Heart left ventricle (tissue), 16 donors: ENCODE measurements around the gene TBC1D5. TPM values are rescaled to one million over a fixed set of nuclear protein-coding genes. Genes with fewer than 3 reads are reported as not detected.

Source experiments
- ATAC-seq, 4 donors: fragments of 200-7000 bp; cut with Tn5 transposase; one replicate each; pipeline ENCODE4 v1.9.1; 2020 to 2022; ENCODE audit warnings: moderate library complexity in 4 of 4, mild to moderate bottlenecking in 3 of 4, moderate number of reproducible peaks in 1 of 4
- DNase-seq, 5 donors: peaks; one replicate each; pipeline ENCODE4 v3.0.0-alpha.2; 2020
- H3K27ac ChIP-seq, 12 donors: fragments of 200-600 bp; sonication (generic) in 4 of 12; one replicate each; pipeline versions ENCODE4 v1.5.0 to v1.8.0; 2016 to 2022; ENCODE audit warnings: mild to moderate bottlenecking in 2 of 12
- H3K27me3 ChIP-seq, 9 donors: fragments of 200-600 bp; sonication (generic) in 2 of 9; one replicate each; pipeline versions ENCODE4 v1.5.1 to v1.8.0; 2016 to 2022; ENCODE audit warnings: mild to moderate bottlenecking in 3 of 9
- H3K36me3 ChIP-seq, 9 donors: fragments of 200-600 bp; sonication (generic) in 2 of 9; one replicate each; pipeline versions ENCODE4 v1.5.0 to v1.8.0; 2018 to 2022; ENCODE audit warnings: mild to moderate bottlenecking in 2 of 9
- H3K4me1 ChIP-seq, 12 donors: fragments of 200-600 bp; sonication (generic) in 4 of 12; one replicate each; pipeline versions ENCODE4 v1.5.0 to v1.8.0; 2016 to 2022; ENCODE audit warnings: mild to moderate bottlenecking in 3 of 12
- H3K4me3 ChIP-seq, 12 donors: fragments of 200-600 bp; sonication (generic) in 4 of 12; one replicate each; pipeline versions ENCODE4 v1.5.0 to v1.8.0; 2017 to 2022; ENCODE audit warnings: mild to moderate bottlenecking in 9 of 12, moderate library complexity in 4 of 12
- H3K9me3 ChIP-seq, 12 donors: fragments of 200-600 bp; sonication (generic) in 4 of 12; one replicate each; pipeline versions ENCODE4 v1.5.0 to v1.8.0; 2016 to 2022; ENCODE audit warnings: mild to moderate bottlenecking in 1 of 12
- POLR2A ChIP-seq, 2 donors: fragments of 450-650 bp; IDR thresholded peaks; one replicate each; pipeline ENCODE4 v1.6.1; 2017; ENCODE audit warnings: antibody characterized with exemption in 2 of 2, mild to moderate bottlenecking in 2 of 2, moderate library complexity in 2 of 2
- WGBS, 4 donors: extraction: QIAGEN DNeasy Blood & Tissue Kit in 2 of 4; methylation state at CpG; one replicate each; pipeline versions ENCODE4 v1.1.5 to v1.1.7; 2013 to 2018; 5-methylcytosine and 5-hydroxymethylcytosine counted together
- intact Hi-C, 10 donors: fragments of 100-400 bp; cut with DNase I; formaldehyde crosslinking; loops; one replicate each; pipeline versions ENCODE4 v1.11.1 to v1.14.2; 2022
- polyA plus RNA-seq, 2 donors: library from polyadenylated mRNA; stranded (reverse); fragments of 200-250 nt; gene quantifications; one replicate each; pipeline ENCODE4 v1.2.3, GENCODE V29; 2013
- total RNA-seq, 9 donors: library from RNA; depleted of rRNA in 2 of 9; stranded (reverse); fragments of >200 nt in 2 of 9; fragmentation: NEBNext Ultra II Directional in 3 of 9; extraction: Animal tissue kit (Norgen Biotek cat#: 25700) in 3 of 9; gene quantifications; one replicate each; pipeline versions ENCODE4 v1.1.0 to v1.2.4, GENCODE V29; 2016 to 2023
- TF ChIP-seq, protein P1 (sequence below), 12 donors: fragments of 200-600 bp; sonication (generic) in 4 of 12; IDR thresholded peaks; one replicate each; pipeline versions ENCODE4 v1.5.0 to v1.8.0; 2018 to 2022; ENCODE audit warnings: antibody characterized with exemption in 12 of 12, mild to moderate bottlenecking in 5 of 12
- donor health status: ischemic (EF 13 %, LVEDD 7.1; RV severe dilation, severe dysfunction).
- donor health status: healthy with polysubstance abuse.
- donor health status: DM: no; HTN: yes; CAD: no.
- donor health status: DM: no; HTN: no; CAD: no.
- donor health status: ischemic (EF 25% LVEDD 6.9; RV normal size, moderate dysfunction).
- donor health status: ischemic (EF 25% LVEDD 5.7; RV mildly dilated, moderate dysfunction).
- donor health status: healthy.
- donor health status: DM: yes; HTN: yes; CAD: no.
- donor health status: ischemic (EF 35%, LVEDD 5.7; RV mildly dilated, moderate dysfunction).
- donor health status: nonischemic (EF 11% LVEDD 7.7; RV severe dilation, severe dysfunction).
- donor health status: DM: yes; HTN: yes; CAD: no.
- donor health status: PGD.
- donor health status: ischemic (EF 29% LVEDD 5.4; RV normal size, mild dysfunction).
- donor health status: nonischemic (EF 23%, LVEDD 6.1; RV moderate dilation, normal function).

Gene TBC1D5
- total and polyA plus RNA-seq, 11 donors = 5.8 to 48.3 (median 31.1) TPM

DNA sequence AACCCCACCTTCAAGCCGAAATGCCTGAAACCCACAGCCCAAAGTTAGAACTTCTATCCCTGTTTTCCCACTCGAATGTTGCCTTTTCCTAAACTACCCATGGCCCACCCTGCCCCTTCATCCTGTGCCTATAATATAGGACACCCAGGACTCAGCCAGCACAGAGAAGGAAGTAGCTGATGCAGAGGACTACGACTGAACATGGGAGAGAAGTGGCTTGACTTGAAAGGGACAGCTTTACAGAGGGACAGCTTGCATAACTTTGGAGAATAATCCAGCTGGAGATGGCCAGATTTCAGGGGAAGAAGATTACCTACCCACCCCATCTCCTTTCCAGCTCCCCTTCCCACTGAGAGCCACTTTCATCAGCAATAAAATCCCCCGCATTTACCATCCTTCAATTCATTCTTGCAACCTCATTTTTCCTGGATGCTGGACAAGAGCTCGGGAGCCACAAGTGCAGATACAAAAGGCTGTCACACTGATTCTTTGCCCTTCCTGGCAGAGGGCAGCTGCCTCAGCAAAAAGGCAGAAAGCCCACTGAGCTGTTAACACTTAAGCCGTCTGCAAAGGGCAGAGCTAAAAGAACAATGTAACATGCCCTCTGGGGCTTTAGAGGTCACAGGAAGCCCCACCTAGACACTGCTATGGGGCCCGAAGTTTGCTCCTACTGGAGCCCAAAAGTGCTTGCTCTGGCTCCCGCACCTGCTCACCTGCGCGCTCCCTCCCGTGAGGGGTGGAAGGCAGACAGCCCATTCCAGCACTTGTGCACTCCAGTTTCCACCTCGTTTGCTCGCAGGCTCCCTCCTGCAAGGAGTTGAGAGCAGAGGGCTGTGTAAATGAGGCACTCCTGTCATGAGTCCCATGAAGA lies 224.0 kb downstream of the TBC1D5 start:
- 64 to 76% (median 72%) methylated on average over 12 to 13 of the region's 13 CpGs for WGBS, 4 donors
- Histone ChIP-seq H3K36me3 (peaks cover 0 to 5% (median 0%) of the 10 kb centered on the region in 9 donors), H3K4me1 (peaks cover 0 to 20% (median 0%) of the 10 kb centered on the region in 12 donors), H3K27me3 (no peaks in the 10 kb centered on the region), H3K4me3 (peak overlapping the region in 2 of 12 donors; percentile 1 to 10), H3K9me3 (no peaks in the 10 kb centered on the region), H3K27ac (peak overlapping the region in 4 of 12 donors; percentile 1 to 57 (median 38))
- peak in 2 of 5 donors; percentile 27 to 32 for DNase-seq
- intact Hi-C loops = no loop called here
- TF ChIP-seq, protein P1, sequence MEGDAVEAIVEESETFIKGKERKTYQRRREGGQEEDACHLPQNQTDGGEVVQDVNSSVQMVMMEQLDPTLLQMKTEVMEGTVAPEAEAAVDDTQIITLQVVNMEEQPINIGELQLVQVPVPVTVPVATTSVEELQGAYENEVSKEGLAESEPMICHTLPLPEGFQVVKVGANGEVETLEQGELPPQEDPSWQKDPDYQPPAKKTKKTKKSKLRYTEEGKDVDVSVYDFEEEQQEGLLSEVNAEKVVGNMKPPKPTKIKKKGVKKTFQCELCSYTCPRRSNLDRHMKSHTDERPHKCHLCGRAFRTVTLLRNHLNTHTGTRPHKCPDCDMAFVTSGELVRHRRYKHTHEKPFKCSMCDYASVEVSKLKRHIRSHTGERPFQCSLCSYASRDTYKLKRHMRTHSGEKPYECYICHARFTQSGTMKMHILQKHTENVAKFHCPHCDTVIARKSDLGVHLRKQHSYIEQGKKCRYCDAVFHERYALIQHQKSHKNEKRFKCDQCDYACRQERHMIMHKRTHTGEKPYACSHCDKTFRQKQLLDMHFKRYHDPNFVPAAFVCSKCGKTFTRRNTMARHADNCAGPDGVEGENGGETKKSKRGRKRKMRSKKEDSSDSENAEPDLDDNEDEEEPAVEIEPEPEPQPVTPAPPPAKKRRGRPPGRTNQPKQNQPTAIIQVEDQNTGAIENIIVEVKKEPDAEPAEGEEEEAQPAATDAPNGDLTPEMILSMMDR (IDR thresholded peaks at IDR 0.05) = no peak
- no peak for TF ChIP-seq POLR2A (IDR thresholded peaks at IDR 0.05)
- peak; percentile 51 to 77 (median 66) for ATAC-seq

DNA sequence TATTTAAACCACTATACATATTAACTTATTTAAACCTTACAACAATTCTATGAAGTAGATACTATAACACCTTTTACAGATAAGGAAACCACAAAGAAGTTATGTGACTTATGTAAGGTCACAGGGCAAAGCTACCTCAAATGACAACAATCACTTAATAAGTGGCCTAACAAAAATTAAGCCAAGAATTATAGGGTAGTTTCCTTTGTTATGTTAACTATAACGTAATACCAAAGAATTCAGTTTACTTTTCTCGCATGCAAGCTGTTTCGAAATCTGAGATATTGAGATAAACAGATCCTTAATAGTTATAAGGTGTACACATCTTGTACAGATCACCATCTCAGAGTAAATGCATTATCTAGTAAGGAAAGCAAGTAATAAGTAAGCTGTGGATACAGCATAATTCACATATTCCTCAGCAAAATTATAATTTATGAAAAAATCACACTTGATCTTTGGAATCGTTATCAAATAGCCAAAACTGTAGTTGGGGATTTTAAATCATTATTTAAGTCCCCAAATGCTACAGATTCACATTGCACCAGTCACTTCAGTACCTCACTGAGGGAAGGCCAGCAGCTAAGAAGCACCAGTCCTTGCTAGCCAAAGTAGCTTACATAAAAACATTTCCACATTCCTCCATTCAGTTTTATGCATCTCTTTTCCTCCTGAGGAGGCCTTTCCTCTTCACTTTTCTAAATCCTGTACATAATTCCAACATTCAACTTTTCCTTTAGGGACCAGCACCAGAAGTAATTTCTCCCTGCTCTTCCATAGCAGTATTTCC lies 226.8 kb downstream of the TBC1D5 start:
- H3K4me1 ChIP-seq = peaks cover 0 to 20% (median 0%) of the 10 kb centered on the region in 12 donors
- no peak overlapping the region for H3K4me3 ChIP-seq
- peaks cover 0 to 5% (median 0%) of the 10 kb centered on the region in 9 donors for H3K36me3 ChIP-seq
- DNase-seq = no peak
- intact Hi-C loops = no loop called here
- no peaks in the 10 kb centered on the region for H3K27me3 ChIP-seq
- no peak for TF ChIP-seq POLR2A (IDR thresholded peaks at IDR 0.05)
- TF ChIP-seq, protein P1 (IDR thresholded peaks at IDR 0.05) = no peak
- no peak for ATAC-seq
- WGBS, 4 donors = 93 to 95% (median 94%) methylated on average over 4 of the region's 4 CpGs
- no peaks in the 10 kb centered on the region for H3K9me3 ChIP-seq
- H3K27ac ChIP-seq = no peak overlapping the region

DNA sequence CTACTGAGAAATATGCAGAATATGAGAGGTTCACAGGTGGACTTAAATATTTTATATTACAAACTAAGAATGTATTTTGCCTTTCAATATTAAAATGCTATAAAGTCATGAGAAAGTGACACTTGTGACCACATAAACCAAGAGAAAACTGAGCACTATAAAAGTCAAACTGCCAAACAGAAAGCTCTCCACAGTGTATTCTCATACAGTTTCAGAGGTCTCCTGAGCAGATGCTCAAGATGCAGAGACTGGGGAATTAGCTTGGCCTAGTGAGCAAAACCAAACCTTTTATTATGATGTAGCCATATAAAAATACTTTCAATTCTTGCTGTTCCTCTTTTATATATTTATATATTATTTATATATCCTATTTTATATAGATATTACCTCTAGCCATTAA lies 227.8 kb downstream of the TBC1D5 start:
- no peak overlapping the region for H3K4me3 ChIP-seq
- peaks cover 0 to 5% (median 0%) of the 10 kb centered on the region in 9 donors for H3K36me3 ChIP-seq
- DNase-seq (no peak), ATAC-seq (no peak)
- H3K27ac ChIP-seq = no peak overlapping the region
- H3K4me1 ChIP-seq = peaks cover 0 to 20% (median 0%) of the 10 kb centered on the region in 12 donors
- intact Hi-C loops = no loop called here
- H3K27me3 ChIP-seq = no peaks in the 10 kb centered on the region
- no peaks in the 10 kb centered on the region for H3K9me3 ChIP-seq
- TF ChIP-seq, protein P1 (IDR thresholded peaks at IDR 0.05) = no peak
- no peak for TF ChIP-seq POLR2A (IDR thresholded peaks at IDR 0.05)

DNA sequence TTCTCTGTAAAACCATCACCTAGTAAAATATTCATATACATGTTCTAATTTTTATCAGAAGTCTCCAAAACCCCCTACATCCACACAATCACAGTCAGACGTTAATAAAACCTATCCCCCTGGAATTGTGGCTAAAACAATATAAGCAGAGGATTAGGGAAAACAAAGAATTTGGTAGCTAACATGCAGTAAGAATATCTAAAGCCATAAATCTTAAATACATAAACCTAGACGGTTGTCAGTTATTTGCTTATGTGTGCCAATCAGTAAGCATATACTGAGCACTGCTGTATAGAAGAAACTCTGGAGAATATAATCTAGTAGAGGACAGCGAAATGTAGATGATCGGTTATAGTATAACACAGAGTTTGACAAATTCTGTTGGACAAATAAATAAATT lies 232.2 kb downstream of the TBC1D5 start:
- 87 to 91% (median 89%) methylated on average over 4 of the region's 4 CpGs for WGBS, 4 donors
- intact Hi-C loops = no loop called here
- no peak for ATAC-seq
- Histone ChIP-seq H3K4me1 (peaks cover 0 to 4% (median 0%) of the 10 kb centered on the region in 12 donors), H3K27me3 (no peaks in the 10 kb centered on the region), H3K4me3 (no peak overlapping the region), H3K9me3 (no peaks in the 10 kb centered on the region), H3K27ac (no peak overlapping the region), H3K36me3 (no peaks in the 10 kb centered on the region)
- no peak for DNase-seq
- TF ChIP-seq POLR2A (IDR thresholded peaks at IDR 0.05) = no peak
- TF ChIP-seq, protein P1 (IDR thresholded peaks at IDR 0.05) = no peak
